Measurements from ENCODE around the gene DDX11.
"Not testable (repeated sequence)": the region's sequence is repeated elsewhere in the genome, so short reads cannot be mapped to it uniquely, and the experiment has no call there.

GRCh38 chr12:31125171-31125570 lies 51.5 kb downstream of the DDX11 start:
- TF ChIP-seq CTCF (conservative IDR thresholded peaks at IDR 0.05; ENCODE audit: low read depth, low read length); EZH2phosphoT487 (IDR thresholded peaks at IDR 0.05; ENCODE audit: borderline replicate concordance, low read length): not testable (repeated sequence)

Data from PC-3 (cell line).